ENCODE measurements around the gene VDAC1.

DNA sequence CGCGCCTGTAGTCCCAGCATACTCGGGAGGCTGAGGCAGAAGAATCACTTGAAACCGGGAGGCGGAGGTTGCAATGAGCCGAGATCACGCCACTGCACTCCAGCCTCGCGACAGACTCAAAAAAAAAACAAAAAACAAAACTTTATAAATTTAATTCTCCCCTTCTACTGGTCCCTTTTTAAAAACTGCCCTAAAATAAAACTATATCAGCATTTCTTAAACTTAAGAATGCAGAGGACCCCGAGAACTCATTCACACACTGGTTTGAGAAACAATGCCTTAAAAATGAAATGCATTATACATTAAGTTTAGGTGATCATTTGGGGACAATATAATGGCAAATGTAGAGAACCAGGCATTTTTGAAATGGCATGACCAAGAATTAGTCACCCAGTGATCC, 38.7 kb downstream of the VDAC1 start:
- TF ChIP-seq, protein P1, sequence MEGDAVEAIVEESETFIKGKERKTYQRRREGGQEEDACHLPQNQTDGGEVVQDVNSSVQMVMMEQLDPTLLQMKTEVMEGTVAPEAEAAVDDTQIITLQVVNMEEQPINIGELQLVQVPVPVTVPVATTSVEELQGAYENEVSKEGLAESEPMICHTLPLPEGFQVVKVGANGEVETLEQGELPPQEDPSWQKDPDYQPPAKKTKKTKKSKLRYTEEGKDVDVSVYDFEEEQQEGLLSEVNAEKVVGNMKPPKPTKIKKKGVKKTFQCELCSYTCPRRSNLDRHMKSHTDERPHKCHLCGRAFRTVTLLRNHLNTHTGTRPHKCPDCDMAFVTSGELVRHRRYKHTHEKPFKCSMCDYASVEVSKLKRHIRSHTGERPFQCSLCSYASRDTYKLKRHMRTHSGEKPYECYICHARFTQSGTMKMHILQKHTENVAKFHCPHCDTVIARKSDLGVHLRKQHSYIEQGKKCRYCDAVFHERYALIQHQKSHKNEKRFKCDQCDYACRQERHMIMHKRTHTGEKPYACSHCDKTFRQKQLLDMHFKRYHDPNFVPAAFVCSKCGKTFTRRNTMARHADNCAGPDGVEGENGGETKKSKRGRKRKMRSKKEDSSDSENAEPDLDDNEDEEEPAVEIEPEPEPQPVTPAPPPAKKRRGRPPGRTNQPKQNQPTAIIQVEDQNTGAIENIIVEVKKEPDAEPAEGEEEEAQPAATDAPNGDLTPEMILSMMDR (IDR thresholded peaks at IDR 0.05) = no peak
- TF ChIP-seq POLR2A (IDR thresholded peaks at IDR 0.05; ENCODE audit: low read depth) = no peak
- no peak for TF ChIP-seq EP300 (IDR thresholded peaks at IDR 0.05)
- TF ChIP-seq POLR2AphosphoS5 (IDR thresholded peaks at IDR 0.05) = no peak
